Urinary bladder (tissue), 4 donors: ENCODE data around the gene CLCN7. TPM values are rescaled to one million over a fixed set of nuclear protein-coding genes. Genes with fewer than 3 reads are reported as not detected.
"Not testable (repeated sequence)": the region's sequence is repeated elsewhere in the genome, so short reads cannot be mapped to it uniquely, and the experiment has no call there.

Experiments used
- DNase-seq: peaks from one replicate; pipeline ENCODE4 v3.0.0-alpha.2; 2015; ENCODE audit errors: extremely low spot score
- H3K27ac ChIP-seq: one replicate; pipeline ENCODE4 v1.5.1; 2013; ENCODE audit warnings: low read depth, mild to moderate bottlenecking, moderate library complexity
- H3K36me3 ChIP-seq: one replicate; pipeline ENCODE4 v1.6.1; 2013; ENCODE audit warnings: mild to moderate bottlenecking, moderate library complexity; ENCODE audit not compliant: insufficient read depth
- H3K4me1 ChIP-seq: one replicate; pipeline ENCODE4 v1.6.1; 2013; ENCODE audit warnings: mild to moderate bottlenecking, moderate library complexity; ENCODE audit not compliant: insufficient read depth
- H3K4me3 ChIP-seq: one replicate; pipeline ENCODE4 v1.5.1; 2013; ENCODE audit warnings: low read depth, low read length
- WGBS: extraction: QIAGEN DNeasy Blood & Tissue Kit; methylation state at CpG from one replicate; pipeline ENCODE4 v1.1.7; 2013; 5-methylcytosine and 5-hydroxymethylcytosine counted together
- polyA plus RNA-seq: library from polyadenylated mRNA; stranded (reverse); fragments of 200-250 nt; gene quantifications from one replicate; pipeline ENCODE4 v1.2.3, GENCODE V29; 2013
- total RNA-seq: library from RNA; depleted of rRNA; stranded (reverse); fragments of >200 nt; gene quantifications from one replicate; pipeline ENCODE4 v1.2.3, GENCODE V29; 2014
- donor health status: healthy with polysubstance abuse.
- donor health status: healthy.

CLCN7 gene
- total and polyA plus RNA-seq, 2 donors = 19.6 to 64.0 TPM

DNA sequence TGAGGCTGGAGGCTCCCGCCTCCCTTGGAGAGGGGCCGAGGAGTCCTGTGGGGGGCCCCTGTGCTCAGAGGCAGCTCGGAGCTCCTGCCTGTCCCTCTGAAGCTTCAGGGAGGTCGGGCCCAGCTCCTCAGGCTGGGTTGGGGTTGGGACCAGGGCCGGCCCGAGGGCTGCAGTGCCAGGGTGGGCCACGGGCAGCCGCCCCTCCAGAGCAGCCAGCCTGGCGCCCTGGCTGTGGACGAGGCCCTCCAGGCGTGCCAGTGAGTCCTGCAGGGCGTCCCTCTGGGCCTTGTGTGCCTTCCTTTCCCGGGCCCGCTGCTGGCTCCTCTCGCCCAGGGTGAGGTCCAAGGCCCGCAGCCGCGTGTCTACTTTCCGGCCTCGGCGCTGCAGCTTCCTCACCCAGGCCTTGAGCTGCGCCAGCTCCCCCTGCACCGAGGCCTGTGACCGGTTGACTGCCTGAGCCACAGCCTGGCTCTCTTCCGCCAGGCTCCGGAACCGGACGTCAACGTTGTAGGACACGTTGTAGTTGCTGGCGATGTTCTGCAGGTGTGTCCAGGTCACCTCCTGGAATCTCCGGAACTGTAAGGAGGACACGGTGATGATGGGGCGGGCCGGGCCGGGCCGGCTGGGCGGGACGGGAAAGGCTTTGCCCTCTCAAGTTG is 12.7 kb upstream of the CLCN7 start:
- no peak for DNase-seq
- Histone ChIP-seq H3K27ac (no peak overlapping the region), H3K36me3 (no peaks in the 10 kb centered on the region), H3K4me1 (no peaks in the 10 kb centered on the region), H3K4me3 (no peak overlapping the region)
- WGBS = 90% methylated on average over 39 of the region's 39 CpGs

DNA sequence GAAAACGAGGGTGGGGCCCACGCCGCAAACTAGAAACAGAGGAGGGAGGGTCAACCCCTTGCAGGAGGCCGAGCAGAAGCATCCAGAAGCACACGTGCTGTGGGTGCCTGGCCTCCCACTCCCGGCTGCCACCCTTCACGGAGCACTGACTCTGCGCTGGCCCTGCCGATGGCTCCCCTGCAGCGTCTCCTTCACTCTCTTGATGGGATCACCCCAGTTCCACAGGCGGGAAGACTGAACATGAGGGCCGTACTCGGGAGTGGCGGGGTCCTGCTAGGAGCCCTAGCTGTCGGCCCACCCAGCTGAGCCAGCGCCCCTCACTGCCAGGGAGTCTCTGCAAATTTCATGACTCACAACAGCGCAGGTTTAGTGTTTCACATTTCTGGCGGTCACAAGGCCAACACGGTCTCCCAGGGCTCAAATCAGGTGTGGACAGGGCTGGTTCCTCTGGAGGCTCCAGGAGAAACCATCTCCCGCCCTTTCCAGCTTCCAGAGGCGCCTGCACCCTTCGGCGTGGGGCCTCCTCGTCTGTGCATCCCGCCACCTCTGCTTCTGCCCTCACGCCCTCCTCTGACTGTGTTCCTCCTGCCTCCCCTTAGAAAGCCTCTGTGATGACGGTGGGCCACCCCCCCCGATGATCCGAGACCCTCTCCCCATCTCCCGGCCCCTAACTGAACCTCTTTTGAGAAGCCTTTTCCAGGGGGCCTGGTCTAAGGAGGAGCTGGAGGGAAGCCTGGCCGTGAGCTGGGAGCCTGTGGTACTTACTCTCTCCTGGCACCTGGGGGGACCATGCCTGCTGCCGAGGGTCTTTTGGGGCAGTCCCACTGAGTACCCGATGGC is 11.9 kb upstream of the CLCN7 start:
- H3K36me3 ChIP-seq = no peaks in the 10 kb centered on the region
- WGBS = 79% methylated on average over 33 of the region's 33 CpGs
- no peak overlapping the region for H3K4me3 ChIP-seq
- no peak for DNase-seq
- no peak overlapping the region for H3K27ac ChIP-seq
- no peaks in the 10 kb centered on the region for H3K4me1 ChIP-seq

DNA sequence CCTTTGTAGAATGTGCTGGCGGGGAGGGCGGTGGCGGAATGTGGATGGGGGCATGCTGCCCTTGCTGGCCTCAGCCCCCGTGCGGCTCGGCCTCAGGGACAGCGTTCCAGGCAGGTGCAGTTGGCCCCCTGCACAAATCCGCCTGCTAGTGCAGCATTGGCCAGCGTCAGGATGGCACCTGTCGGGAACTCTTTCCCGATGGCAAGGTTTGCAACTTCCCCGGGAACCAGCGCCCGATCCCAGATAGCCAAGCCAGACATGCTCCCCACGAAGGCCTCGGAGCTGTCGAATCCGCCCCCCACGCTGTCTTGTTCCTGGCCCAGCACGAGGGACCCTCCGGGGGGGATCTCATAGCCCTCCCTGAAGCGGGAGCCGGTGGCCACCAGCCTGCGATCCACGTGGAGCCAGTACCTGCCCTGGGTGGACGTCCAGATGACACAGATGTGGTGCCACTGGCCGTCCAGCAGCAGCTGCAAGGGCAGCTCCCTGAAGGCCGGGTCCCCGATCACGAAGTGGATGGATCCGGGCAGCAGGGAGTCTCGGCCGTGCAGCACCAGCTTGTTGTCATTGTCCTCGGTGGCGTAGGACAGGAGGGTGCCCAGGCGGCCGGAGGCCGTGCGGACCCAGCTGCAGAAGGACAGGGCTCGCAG is 11.1 kb upstream of the CLCN7 start:
- no peak for DNase-seq

DNA sequence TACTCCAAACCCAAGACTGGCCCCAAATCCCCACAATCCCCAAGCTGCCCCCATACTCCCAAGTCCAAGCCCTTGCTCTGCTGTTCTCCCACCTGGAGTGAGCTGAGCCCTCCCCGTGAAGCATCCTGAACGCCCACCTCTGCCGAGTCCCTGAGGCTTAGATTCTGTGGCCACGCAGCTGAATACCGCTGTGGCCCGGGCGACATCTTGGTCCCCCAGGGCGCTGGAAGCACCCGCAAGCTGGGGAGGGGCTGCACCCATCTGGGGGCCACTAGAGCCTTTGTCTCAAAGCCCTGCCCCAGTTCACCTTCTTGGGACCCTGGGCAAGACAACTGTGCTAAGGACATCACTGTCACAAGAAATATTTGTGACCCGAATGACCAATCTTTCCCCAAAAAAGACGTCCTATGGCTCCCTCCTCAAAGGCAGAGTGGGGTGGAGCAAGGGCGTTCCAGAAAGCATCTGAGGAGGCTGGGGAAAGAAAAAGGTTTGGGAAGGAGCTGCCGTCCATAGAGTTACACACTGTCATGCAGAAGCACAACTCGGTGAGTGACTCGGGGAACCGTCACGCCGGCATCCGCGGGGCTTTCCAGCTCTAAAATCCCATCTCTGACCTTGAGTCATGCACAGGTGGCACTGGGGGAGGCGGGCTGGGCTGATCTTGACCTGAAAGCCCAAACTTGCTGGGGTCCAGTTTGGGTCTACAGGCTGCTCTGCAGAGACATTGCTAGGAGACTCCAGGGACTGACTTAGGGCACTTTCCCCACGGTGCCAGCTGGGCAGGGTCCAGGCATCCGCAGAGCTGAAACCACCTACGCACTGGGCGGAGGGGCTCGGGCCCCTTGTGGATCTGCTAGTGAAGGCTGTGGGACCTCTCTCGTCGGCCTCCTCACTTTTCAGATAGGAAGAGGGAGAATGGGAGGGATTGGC is 7.3 kb upstream of the CLCN7 start:
- H3K27ac ChIP-seq = no peak overlapping the region
- DNase-seq = no peak
- no peak overlapping the region for H3K4me3 ChIP-seq
- no peaks in the 10 kb centered on the region for H3K36me3 ChIP-seq
- 80% methylated on average over 28 of the region's 28 CpGs for WGBS
- no peaks in the 10 kb centered on the region for H3K4me1 ChIP-seq

More for the DNA sequence above, 11.1 kb upstream of the CLCN7 start:
- H3K4me1 ChIP-seq = no peaks in the 10 kb centered on the region
- 90% methylated on average over 40 of the region's 40 CpGs for WGBS
- no peak overlapping the region for H3K27ac ChIP-seq
- H3K4me3 ChIP-seq = no peak overlapping the region
- H3K36me3 ChIP-seq = no peaks in the 10 kb centered on the region

DNA sequence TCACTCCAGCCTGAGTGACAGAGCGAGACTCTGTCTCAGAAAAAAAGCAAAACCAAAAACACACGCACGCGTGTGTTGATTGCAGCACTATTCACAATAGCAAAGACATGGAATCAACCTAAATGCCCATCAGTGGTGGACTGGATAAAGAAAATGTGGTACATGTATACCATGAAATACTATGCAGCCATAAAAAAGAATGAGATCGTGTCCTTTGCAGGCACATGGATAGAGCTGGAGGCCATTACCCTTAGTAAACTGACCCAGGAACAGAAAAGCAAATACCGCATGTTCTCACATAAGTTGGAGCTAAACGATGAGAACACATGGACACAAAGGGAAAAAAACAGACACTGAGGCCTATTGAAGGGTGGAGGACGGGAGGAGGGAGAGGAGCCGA is 4.1 kb upstream of the CLCN7 start:
- not testable (repeated sequence) for H3K4me1 ChIP-seq, DNase-seq, H3K4me3 ChIP-seq, H3K36me3 ChIP-seq, H3K27ac ChIP-seq
- WGBS = 95% methylated on average over 9 of the region's 9 CpGs

DNA sequence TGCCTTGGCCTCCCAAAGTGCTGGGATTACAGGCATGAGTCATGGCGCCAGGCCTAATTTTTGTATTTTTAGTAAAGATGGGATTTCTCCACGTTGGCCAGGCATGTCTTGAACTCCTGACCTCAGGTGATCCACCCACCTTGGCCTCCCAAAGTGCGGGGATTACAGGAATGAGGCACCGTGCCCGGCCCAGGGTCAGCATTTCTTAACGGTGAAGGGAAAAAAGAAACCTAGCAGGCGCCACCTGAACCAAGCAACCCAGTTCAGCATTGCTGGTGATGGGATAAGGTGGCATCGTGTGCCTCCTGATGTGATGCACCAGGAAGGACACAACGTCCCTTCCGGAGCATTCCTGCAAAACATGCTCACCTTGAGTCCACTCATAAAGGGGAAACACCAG is 2.2 kb upstream of the CLCN7 start:
- Histone ChIP-seq H3K4me1 (no peaks in the 10 kb centered on the region), H3K27ac (no peak overlapping the region), H3K36me3 (no peaks in the 10 kb centered on the region), H3K4me3 (no peak overlapping the region)
- 92% methylated on average over 10 of the region's 10 CpGs for WGBS
- DNase-seq = no peak

DNA sequence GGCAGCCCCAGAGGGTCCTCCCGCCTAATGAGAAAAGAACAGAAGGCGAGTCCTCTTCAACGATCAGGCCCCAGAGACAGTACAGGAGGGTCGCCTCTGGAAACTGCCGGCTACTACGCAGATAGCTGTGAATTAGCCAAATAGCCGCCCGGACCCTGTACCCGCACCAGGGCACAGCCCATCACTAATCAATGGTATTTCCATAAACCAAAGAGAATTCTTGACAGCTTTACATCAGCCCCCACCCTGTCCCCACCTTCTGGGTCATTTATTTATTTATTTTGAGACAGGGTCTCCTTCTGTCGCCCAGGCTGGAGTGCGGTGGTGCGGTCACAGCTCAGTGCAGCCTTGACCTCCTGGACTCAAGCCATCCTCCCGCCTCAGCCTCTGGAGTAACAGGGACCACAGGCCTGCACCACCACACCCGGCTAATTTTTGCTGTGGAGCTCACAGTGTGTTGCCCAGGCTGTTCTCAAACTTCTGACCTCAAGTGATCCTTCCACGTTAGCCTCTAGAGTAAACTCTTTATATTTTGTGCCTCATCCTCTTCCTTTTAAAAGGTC is 805 bp upstream of the CLCN7 start:
- H3K27ac ChIP-seq = peak overlapping the region; percentile 79
- WGBS = 61% methylated on average over 15 of the region's 15 CpGs
- DNase-seq = no peak

DNA sequence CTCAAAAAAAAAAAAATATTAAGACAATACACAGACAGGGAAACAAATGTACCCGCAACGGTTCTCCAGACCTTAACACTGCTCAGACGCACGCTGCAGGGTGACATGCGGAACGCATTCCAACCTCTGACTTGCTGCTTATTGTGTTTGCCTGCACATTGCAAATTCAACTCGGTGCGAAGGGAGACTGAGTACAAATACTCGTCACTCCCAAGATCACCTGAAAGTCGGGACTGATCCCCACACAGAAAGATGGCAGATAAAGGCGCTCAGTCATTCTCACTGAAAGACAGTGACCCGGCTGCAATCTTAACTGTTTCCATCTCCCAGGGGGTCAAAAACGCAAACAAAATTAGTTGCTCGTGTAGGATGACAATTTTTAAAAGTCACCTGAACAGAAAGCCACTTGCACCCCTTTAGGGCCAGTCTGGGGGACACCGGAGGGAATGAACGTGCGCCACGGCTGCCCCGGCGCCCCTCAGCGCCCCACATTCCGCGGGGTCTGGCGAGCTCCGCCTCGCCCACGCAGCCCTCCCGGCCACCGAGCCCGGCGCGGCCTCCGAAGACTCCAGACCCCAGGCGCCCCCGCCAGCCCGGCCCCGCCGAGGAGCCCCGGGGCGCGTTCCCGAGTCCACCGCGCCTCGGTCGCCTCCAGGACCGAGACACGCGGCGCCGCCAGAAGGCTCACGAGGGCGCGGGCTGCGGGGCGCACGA is 589 bp downstream of the CLCN7 start:
- H3K4me1 ChIP-seq = no peaks in the 10 kb centered on the region
- peak overlapping the region; percentile 94 for H3K4me3 ChIP-seq
- 8% methylated on average over 57 of the region's 57 CpGs for WGBS
- H3K27ac ChIP-seq = no peak overlapping the region
- H3K36me3 ChIP-seq = no peaks in the 10 kb centered on the region
- DNase-seq = no peak

More for the DNA sequence above, 805 bp upstream of the CLCN7 start:
- peak overlapping the region; percentile 94 for H3K4me3 ChIP-seq
- H3K4me1 ChIP-seq = no peaks in the 10 kb centered on the region
- no peaks in the 10 kb centered on the region for H3K36me3 ChIP-seq

DNA sequence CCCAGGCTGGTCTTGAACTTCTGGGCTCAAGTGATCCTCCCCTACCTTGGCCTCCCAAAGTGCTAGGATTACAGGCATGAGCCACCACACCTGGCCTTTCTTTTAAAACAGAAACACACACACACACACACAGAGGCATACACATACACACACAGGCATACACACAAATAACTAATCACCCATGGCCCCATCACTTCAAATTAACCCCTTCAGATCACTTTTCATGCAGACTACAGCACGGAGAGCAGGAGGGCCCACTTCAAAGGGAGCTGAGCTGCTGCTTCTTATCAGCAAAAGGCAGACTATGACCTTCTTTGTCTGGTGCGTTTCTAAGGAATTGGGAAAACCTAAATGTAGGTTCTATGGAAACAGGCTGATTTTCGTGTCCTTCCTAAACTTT is 1.9 kb downstream of the CLCN7 start:
- no peaks in the 10 kb centered on the region for H3K36me3 ChIP-seq
- no peaks in the 10 kb centered on the region for H3K4me1 ChIP-seq
- no peak overlapping the region for H3K27ac ChIP-seq
- 73% methylated on average over 3 of the region's 3 CpGs for WGBS
- DNase-seq = no peak
- H3K4me3 ChIP-seq = no peak overlapping the region

DNA sequence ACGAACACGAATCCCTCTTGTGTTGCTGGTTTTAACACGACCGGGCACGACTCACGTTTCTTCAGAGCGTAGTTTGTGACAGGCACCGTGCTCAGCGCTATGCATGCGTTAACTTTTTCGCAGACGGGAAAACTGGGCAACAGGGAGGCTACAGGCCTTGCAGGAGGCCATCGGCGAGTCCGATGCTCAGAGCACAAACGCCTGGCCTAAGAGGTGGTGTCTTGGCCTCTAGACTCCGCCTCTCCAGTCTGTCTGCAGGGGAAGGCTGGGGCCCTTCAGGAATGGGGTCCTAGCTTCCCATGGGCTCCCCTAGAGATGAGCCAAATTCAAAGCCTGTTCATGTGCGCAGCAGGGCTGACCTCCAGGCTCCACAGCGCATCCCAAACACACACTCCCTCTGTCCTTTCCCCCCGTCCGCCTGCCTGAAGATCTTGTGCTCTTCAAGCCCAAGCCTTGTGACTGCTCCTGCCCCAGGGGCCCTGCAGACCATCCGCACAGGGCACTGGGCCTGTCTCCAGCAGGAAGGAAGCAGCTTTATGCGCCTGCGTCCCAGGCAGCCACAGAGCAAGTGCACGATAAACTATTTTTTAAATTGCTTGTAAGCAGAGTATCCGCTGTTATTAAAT is 3.1 kb downstream of the CLCN7 start:
- Histone ChIP-seq H3K4me3 (no peak overlapping the region), H3K4me1 (no peaks in the 10 kb centered on the region), H3K36me3 (no peaks in the 10 kb centered on the region), H3K27ac (no peak overlapping the region)
- DNase-seq = no peak
- WGBS = 82% methylated on average over 26 of the region's 26 CpGs

DNA sequence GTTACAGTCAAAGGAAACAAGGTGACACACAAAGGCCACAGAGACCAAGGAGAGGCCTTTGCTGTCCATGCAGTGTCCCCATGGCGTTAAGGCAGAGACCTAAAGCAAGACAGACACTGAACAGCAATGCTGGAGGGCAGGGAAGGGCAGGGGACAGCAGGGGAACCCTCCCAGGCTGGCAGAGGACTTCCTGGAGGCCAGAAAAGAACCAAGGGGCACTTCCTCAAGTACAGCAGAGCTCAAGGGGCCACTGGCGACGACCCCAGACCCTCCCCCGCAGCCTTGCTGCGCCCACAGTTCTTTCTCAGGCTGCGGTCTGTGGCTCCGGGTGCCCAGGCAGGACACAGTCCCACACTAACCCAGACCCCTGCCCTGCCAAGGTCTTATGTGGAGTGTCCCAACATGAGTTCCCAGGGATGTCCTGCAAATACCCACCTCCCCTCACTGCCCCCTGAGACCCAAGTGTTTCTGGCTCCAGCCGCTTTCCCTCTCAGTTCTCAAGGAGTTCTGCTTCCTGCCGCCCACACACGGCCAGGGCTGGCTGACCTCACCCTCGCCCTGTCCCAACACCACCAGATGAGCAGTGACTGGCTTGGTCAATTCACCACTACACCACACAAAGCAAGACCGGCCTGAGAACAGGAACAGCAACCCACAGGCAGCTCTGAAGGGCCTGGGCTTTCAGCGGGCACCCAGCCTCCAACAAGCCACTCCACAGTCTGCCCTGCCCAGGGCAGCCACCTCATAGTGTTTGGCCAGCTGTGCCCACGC is 4.2 kb downstream of the CLCN7 start:
- no peaks in the 10 kb centered on the region for H3K4me1 ChIP-seq
- no peaks in the 10 kb centered on the region for H3K36me3 ChIP-seq
- WGBS = 76% methylated on average over 14 of the region's 14 CpGs
- H3K4me3 ChIP-seq = no peak overlapping the region
- DNase-seq = no peak
- no peak overlapping the region for H3K27ac ChIP-seq
